ENCODE data around the gene HNF1A. TPM values are rescaled to one million over a fixed set of nuclear protein-coding genes. Genes with fewer than 3 reads are reported as not detected.

HNF1A gene
- polyA plus RNA-seq, 3 donors: 0.03 TPM; not detected in 2

DNA sequence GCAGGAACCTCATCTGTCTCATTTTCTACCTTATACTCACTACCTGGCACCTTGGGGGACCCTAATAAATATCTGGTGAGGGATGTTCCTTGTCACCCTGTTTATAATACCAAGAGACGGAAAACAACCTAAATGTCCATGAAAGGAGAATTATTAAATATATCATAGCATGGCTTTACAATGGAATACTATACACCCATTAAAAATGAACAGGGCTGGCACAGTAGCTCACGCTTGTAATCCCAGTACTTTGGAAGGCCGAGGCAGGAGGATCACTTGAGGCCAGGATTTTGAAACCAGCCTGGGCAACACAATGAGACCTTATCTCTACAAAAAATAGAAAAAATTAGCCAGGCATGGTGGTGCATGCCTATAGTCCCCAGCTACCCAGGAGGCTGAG lies 39.8 kb upstream of the HNF1A start:
- Histone ChIP-seq H3K27me3 (ENCODE audit: control insufficient read depth in 2 of 2, insufficient read depth in 2 of 2, low read length in 2 of 2) (no peaks in the 10 kb centered on the region), H3K79me2 (ENCODE audit: insufficient read depth, low read length) (no peaks in the 10 kb centered on the region), H3K36me3 (replicated peaks in 1 of 2; ENCODE audit: control insufficient read depth in 1 of 2, insufficient read depth in 2 of 2, low read length in 2 of 2) (no peaks in the 10 kb centered on the region), H4K20me1 (ENCODE audit: insufficient read depth, low read length) (no peaks in the 10 kb centered on the region), H3K4me2 (replicated peaks; ENCODE audit: extremely low read depth, low read length, poor library complexity, severe bottlenecking) (no peak overlapping the region), H3K4me3 (replicated peaks in 1 of 3; ENCODE audit: low read depth in 2 of 3, low read length in 3 of 3) (no peak overlapping the region), H3K27ac (ENCODE audit: low read depth in 1 of 2, low read length in 2 of 2) (peak overlapping the region in 1 of 2 donors; percentile 71), H3K9ac (ENCODE audit: insufficient read depth, low read length, poor library complexity, severe bottlenecking) (no peak overlapping the region), H3K9me3 (replicated peaks in 1 of 2; ENCODE audit: control insufficient read depth in 1 of 2, insufficient read depth in 1 of 2, low read length in 2 of 2) (no peaks in the 10 kb centered on the region), H2AFZ (ENCODE audit: insufficient read depth, low read depth, low read length, poor library complexity, severe bottlenecking) (no peak overlapping the region), H3K4me1 (ENCODE audit: control insufficient read depth in 1 of 2, insufficient read depth in 2 of 2, low read length in 2 of 2) (peaks cover 81 to 88% of the 10 kb centered on the region in 2 donors)
- Mint-ChIP-seq H3K27me3 (ENCODE audit: low read depth in 3 of 3) (peaks cover 0 to 2% (median 0%) of the 10 kb centered on the region in 3 donors), H3K4me3 (no peak overlapping the region), H3K36me3 (no peaks in the 10 kb centered on the region), H3K27ac (peak overlapping the region in 3 of 7 donors; percentile 50 to 67 (median 52)), H3K9me3 (peaks cover 0 to 2% (median 0%) of the 10 kb centered on the region in 7 donors), H3K4me1 (peaks cover 87% of the 10 kb centered on the region)
- 100% methylated on average over 1 of the region's 3 CpGs for WGBS (ENCODE audit: insufficient coverage)
- intact Hi-C loops (cut with micrococcal nuclease): loop anchor here in 1 of 2 donors (5.0 kb wide), 1 partner anchor 81 kb away; no protein-coding TSS in a partner anchor
- no peak for DNase-seq
- TF ChIP-seq, protein P1, sequence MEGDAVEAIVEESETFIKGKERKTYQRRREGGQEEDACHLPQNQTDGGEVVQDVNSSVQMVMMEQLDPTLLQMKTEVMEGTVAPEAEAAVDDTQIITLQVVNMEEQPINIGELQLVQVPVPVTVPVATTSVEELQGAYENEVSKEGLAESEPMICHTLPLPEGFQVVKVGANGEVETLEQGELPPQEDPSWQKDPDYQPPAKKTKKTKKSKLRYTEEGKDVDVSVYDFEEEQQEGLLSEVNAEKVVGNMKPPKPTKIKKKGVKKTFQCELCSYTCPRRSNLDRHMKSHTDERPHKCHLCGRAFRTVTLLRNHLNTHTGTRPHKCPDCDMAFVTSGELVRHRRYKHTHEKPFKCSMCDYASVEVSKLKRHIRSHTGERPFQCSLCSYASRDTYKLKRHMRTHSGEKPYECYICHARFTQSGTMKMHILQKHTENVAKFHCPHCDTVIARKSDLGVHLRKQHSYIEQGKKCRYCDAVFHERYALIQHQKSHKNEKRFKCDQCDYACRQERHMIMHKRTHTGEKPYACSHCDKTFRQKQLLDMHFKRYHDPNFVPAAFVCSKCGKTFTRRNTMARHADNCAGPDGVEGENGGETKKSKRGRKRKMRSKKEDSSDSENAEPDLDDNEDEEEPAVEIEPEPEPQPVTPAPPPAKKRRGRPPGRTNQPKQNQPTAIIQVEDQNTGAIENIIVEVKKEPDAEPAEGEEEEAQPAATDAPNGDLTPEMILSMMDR (IDR thresholded peaks at IDR 0.05): no peak

DNA sequence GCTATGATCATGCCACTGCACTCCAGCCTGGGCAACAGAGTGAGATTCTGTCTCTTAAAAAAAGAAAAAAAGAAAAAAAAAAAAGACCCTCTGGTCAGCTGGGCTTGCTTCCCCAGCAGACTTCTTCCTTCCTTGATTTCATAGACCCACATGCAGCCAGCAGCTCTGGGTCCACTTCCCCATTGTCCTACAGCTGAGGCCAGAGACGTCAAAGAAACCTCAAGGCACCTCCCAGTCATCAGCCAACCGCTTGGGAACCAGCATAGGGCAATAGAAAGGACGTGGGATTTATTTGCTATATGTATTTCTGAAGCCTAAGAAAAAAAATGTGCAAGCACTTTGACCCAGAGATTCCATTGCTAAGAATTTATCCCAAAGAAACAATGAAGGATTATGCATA lies 38.8 kb upstream of the HNF1A start:
- Histone ChIP-seq H3K9ac (ENCODE audit: insufficient read depth, low read length, poor library complexity, severe bottlenecking) (no peak overlapping the region), H3K4me3 (replicated peaks in 1 of 3; ENCODE audit: low read depth in 2 of 3, low read length in 3 of 3) (peak overlapping the region in 1 of 3 experiments; percentile 50), H3K79me2 (ENCODE audit: insufficient read depth, low read length) (no peaks in the 10 kb centered on the region), H3K27me3 (ENCODE audit: control insufficient read depth in 2 of 2, insufficient read depth in 2 of 2, low read length in 2 of 2) (no peaks in the 10 kb centered on the region), H3K27ac (ENCODE audit: low read depth in 1 of 2, low read length in 2 of 2) (peak overlapping the region; percentile 7 to 71), H2AFZ (ENCODE audit: insufficient read depth, low read depth, low read length, poor library complexity, severe bottlenecking) (no peak overlapping the region), H3K4me1 (ENCODE audit: control insufficient read depth in 1 of 2, insufficient read depth in 2 of 2, low read length in 2 of 2) (peaks cover 71 to 78% of the 10 kb centered on the region in 2 donors), H3K36me3 (replicated peaks in 1 of 2; ENCODE audit: control insufficient read depth in 1 of 2, insufficient read depth in 2 of 2, low read length in 2 of 2) (no peaks in the 10 kb centered on the region), H4K20me1 (ENCODE audit: insufficient read depth, low read length) (no peaks in the 10 kb centered on the region), H3K9me3 (replicated peaks in 1 of 2; ENCODE audit: control insufficient read depth in 1 of 2, insufficient read depth in 1 of 2, low read length in 2 of 2) (no peaks in the 10 kb centered on the region), H3K4me2 (replicated peaks; ENCODE audit: extremely low read depth, low read length, poor library complexity, severe bottlenecking) (peak overlapping the region; percentile 40)
- peak; percentile 76 to 87 (median 82) for DNase-seq
- Mint-ChIP-seq H3K27me3 (ENCODE audit: low read depth in 3 of 3) (peaks cover 0 to 2% (median 0%) of the 10 kb centered on the region in 3 donors), H3K36me3 (no peaks in the 10 kb centered on the region), H3K4me3 (peak overlapping the region in 1 of 2 donors; percentile 55), H3K4me1 (peaks cover 82% of the 10 kb centered on the region), H3K9me3 (no peaks in the 10 kb centered on the region), H3K27ac (peak overlapping the region; percentile 65 to 90 (median 86))
- intact Hi-C loops (cut with micrococcal nuclease): loop anchor here in 1 of 2 donors (5.0 kb wide), 1 partner anchor 82 kb away; no protein-coding TSS in a partner anchor
- TF ChIP-seq, protein P1 (IDR thresholded peaks at IDR 0.05): no peak
- WGBS (ENCODE audit: insufficient coverage): no CpG with 5 or more reads among the region's 3 CpGs

Measured in CD14-positive monocyte (primary cell).